SU-DHL-6 (cell line): ENCODE results near the gene THSD7B.

Experiments
- EZH2phosphoT487 ChIP-seq: fragments of 200-600 bp; sonication (generic), shearing (Covaris generic); conservative IDR thresholded peaks from 2 replicates; pipeline ENCODE4 v1.6.1; 2018; ENCODE audit warnings: mild to moderate bottlenecking, antibody characterized with exemption, low read length, moderate library complexity, mixed read lengths
- TF ChIP-seq, protein P1 (sequence below): fragments of 200-600 bp; sonication (generic); IDR thresholded peaks from one replicate; pipeline ENCODE4 v1.5.1; 2017; ENCODE audit warnings: antibody characterized with exemption, mild to moderate bottlenecking, low read length, moderate library complexity; ENCODE audit not compliant: insufficient read depth, poor library complexity, severe bottlenecking

GRCh38 chr2:137229834-137230233 is 464.5 kb downstream of the THSD7B start:
- TF ChIP-seq, protein P1, sequence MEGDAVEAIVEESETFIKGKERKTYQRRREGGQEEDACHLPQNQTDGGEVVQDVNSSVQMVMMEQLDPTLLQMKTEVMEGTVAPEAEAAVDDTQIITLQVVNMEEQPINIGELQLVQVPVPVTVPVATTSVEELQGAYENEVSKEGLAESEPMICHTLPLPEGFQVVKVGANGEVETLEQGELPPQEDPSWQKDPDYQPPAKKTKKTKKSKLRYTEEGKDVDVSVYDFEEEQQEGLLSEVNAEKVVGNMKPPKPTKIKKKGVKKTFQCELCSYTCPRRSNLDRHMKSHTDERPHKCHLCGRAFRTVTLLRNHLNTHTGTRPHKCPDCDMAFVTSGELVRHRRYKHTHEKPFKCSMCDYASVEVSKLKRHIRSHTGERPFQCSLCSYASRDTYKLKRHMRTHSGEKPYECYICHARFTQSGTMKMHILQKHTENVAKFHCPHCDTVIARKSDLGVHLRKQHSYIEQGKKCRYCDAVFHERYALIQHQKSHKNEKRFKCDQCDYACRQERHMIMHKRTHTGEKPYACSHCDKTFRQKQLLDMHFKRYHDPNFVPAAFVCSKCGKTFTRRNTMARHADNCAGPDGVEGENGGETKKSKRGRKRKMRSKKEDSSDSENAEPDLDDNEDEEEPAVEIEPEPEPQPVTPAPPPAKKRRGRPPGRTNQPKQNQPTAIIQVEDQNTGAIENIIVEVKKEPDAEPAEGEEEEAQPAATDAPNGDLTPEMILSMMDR: no peak
- no peak for TF ChIP-seq EZH2phosphoT487
